Skeletal muscle satellite cell (primary cell): ENCODE data around the gene DDIT4.
A peak's percentile ranks its signal among the peaks of the same experiment; 100 is the strongest.

ENCODE experiments used
- H3K27me3 ChIP-seq: 2 replicates; pipeline ENCODE4 v1.7.0; 2013; ENCODE audit warnings: low read length; ENCODE audit not compliant: control insufficient read depth, insufficient read depth
- H3K36me3 ChIP-seq: 2 replicates; pipeline ENCODE4 v1.7.0; 2013; ENCODE audit warnings: mild to moderate bottlenecking, control low read depth, low read length; ENCODE audit not compliant: insufficient read depth
- H3K4me1 ChIP-seq: 2 replicates; pipeline ENCODE4 v1.7.0; 2013; ENCODE audit warnings: low read length; ENCODE audit not compliant: control insufficient read depth, insufficient read depth
- H3K4me2 ChIP-seq: 2 replicates; pipeline ENCODE4 v1.7.0; 2013; ENCODE audit warnings: mild to moderate bottlenecking, low read length
- H3K4me3 ChIP-seq: 2 replicates; pipeline ENCODE4 v1.7.0; 2013; ENCODE audit warnings: low read length
- H3K9ac ChIP-seq: 2 replicates; pipeline ENCODE4 v1.7.0; 2013; ENCODE audit warnings: mild to moderate bottlenecking, low read depth, low read length, moderate library complexity
- H3K9me3 ChIP-seq: replicated peaks from 2 replicates; pipeline ENCODE4 v1.7.0; 2013; ENCODE audit warnings: mild to moderate bottlenecking, control low read depth, low read length

The DDIT4 gene

GRCh38 chr10:72252972-72253371, 20.8 kb upstream of the DDIT4 start:
- H3K36me3 ChIP-seq: no peaks in the 10 kb centered on the region
- H3K9ac ChIP-seq: no peak overlapping the region
- H3K4me3 ChIP-seq: no peak overlapping the region
- H3K4me2 ChIP-seq: no peak overlapping the region
- H3K27me3 ChIP-seq: no peaks in the 10 kb centered on the region
- H3K9me3 ChIP-seq: no peaks in the 10 kb centered on the region
- peaks cover 66% of the 10 kb centered on the region for H3K4me1 ChIP-seq

GRCh38 chr10:72253578-72253977, 20.1 kb upstream of the DDIT4 start:
- H3K27me3 ChIP-seq: no peaks in the 10 kb centered on the region
- H3K4me1 ChIP-seq: peaks cover 60% of the 10 kb centered on the region

GRCh38 chr10:72254813-72255568, 18.7 kb upstream of the DDIT4 start:
- H3K9me3 ChIP-seq: no peaks in the 10 kb centered on the region
- H3K4me2 ChIP-seq: peak overlapping the region; percentile 77
- H3K36me3 ChIP-seq: no peaks in the 10 kb centered on the region
- H3K4me1 ChIP-seq: peaks cover 63% of the 10 kb centered on the region
- H3K9ac ChIP-seq: peak overlapping the region; percentile 79
- H3K27me3 ChIP-seq: no peaks in the 10 kb centered on the region
- peak overlapping the region; percentile 50 for H3K4me3 ChIP-seq

More at GRCh38 chr10:72253578-72253977, 20.1 kb upstream of the DDIT4 start:
- Histone ChIP-seq H3K9me3 (no peaks in the 10 kb centered on the region), H3K36me3 (no peaks in the 10 kb centered on the region), H3K4me2 (no peak overlapping the region), H3K9ac (no peak overlapping the region), H3K4me3 (no peak overlapping the region)

- Histone ChIP-seq H3K4me1 (peaks cover 67% of the 10 kb centered on the region), H3K36me3 (no peaks in the 10 kb centered on the region), H3K4me3 (no peak overlapping the region)
Observed at GRCh38 chr10:72255977-72256729, 17.6 kb upstream of the DDIT4 start.

GRCh38 chr10:72257051-72257892, 16.5 kb upstream of the DDIT4 start:
- Histone ChIP-seq H3K36me3 (no peaks in the 10 kb centered on the region), H3K4me3 (no peak overlapping the region), H3K9me3 (no peaks in the 10 kb centered on the region), H3K27me3 (no peaks in the 10 kb centered on the region), H3K4me2 (no peak overlapping the region), H3K4me1 (peaks cover 75% of the 10 kb centered on the region), H3K9ac (no peak overlapping the region)

More at GRCh38 chr10:72255977-72256729, 17.6 kb upstream of the DDIT4 start:
- H3K9ac ChIP-seq: no peak overlapping the region
- H3K27me3 ChIP-seq: no peaks in the 10 kb centered on the region
- H3K4me2 ChIP-seq: no peak overlapping the region
- no peaks in the 10 kb centered on the region for H3K9me3 ChIP-seq

GRCh38 chr10:72258617-72259016, 15.1 kb upstream of the DDIT4 start:
- Histone ChIP-seq H3K9me3 (no peaks in the 10 kb centered on the region), H3K27me3 (no peaks in the 10 kb centered on the region), H3K36me3 (no peaks in the 10 kb centered on the region), H3K4me3 (no peak overlapping the region), H3K9ac (no peak overlapping the region), H3K4me2 (no peak overlapping the region), H3K4me1 (peaks cover 64% of the 10 kb centered on the region)

- H3K27me3 ChIP-seq: no peaks in the 10 kb centered on the region
- peak overlapping the region; percentile 93 for H3K4me2 ChIP-seq
- H3K36me3 ChIP-seq: no peaks in the 10 kb centered on the region
- H3K9me3 ChIP-seq: no peaks in the 10 kb centered on the region
- peaks cover 54% of the 10 kb centered on the region for H3K4me1 ChIP-seq
- H3K9ac ChIP-seq: peak overlapping the region; percentile 83
- H3K4me3 ChIP-seq: peak overlapping the region; percentile 24
Observed at GRCh38 chr10:72259491-72260238, 14.1 kb upstream of the DDIT4 start.

- Histone ChIP-seq H3K4me2 (peak overlapping the region; percentile 93), H3K9me3 (no peaks in the 10 kb centered on the region), H3K9ac (peak overlapping the region; percentile 83), H3K4me3 (peak overlapping the region; percentile 70), H3K4me1 (peaks cover 47% of the 10 kb centered on the region), H3K36me3 (no peaks in the 10 kb centered on the region), H3K27me3 (no peaks in the 10 kb centered on the region)
Observed at GRCh38 chr10:72260239-72260975, 13.3 kb upstream of the DDIT4 start.

- Histone ChIP-seq H3K4me2 (peak overlapping the region; percentile 93), H3K27me3 (no peaks in the 10 kb centered on the region), H3K9ac (peak overlapping the region; percentile 83), H3K4me1 (peaks cover 40% of the 10 kb centered on the region), H3K36me3 (no peaks in the 10 kb centered on the region), H3K4me3 (peak overlapping the region; percentile 70), H3K9me3 (no peaks in the 10 kb centered on the region)
Observed at GRCh38 chr10:72260976-72261783, 12.5 kb upstream of the DDIT4 start.
